NB4 (cell line): Measurements from ENCODE around the gene NKD1.

ENCODE experiments used
- DNase-seq: peaks from one replicate; pipeline ENCODE4 v3.0.0; 2010; ENCODE audit warnings: low read depth
- H3K4me3 ChIP-seq: one replicate; pipeline ENCODE4 v1.5.1; 2011; ENCODE audit warnings: mild to moderate bottlenecking, low read depth, low read length, moderate library complexity
- CTCF ChIP-seq: IDR thresholded peaks from one replicate; pipeline ENCODE4 v1.5.1; 2012; ENCODE audit warnings: low read depth, low read length
- MYC ChIP-seq: IDR thresholded peaks from 2 replicates; pipeline ENCODE4 v1.6.1; 2011; ENCODE audit warnings: low read depth, low read length
- POLR2A ChIP-seq: IDR thresholded peaks from 2 replicates; pipeline ENCODE4 v1.6.1; 2011; ENCODE audit warnings: mild to moderate bottlenecking; ENCODE audit not compliant: insufficient read length; ENCODE audit errors: extremely low read depth
- TF ChIP-seq, protein P1 (sequence below): IDR thresholded peaks from 2 replicates; pipeline ENCODE4 v1.6.1; 2011; ENCODE audit warnings: low read depth, low read length

Gene NKD1

GRCh38 chr16:50566014-50566962 is 18.1 kb downstream of the NKD1 start:
- DNase-seq = no peak
- no peak overlapping the region for H3K4me3 ChIP-seq
- TF ChIP-seq POLR2A (no peak), MYC (no peak), CTCF (no peak)
- TF ChIP-seq, protein P1, sequence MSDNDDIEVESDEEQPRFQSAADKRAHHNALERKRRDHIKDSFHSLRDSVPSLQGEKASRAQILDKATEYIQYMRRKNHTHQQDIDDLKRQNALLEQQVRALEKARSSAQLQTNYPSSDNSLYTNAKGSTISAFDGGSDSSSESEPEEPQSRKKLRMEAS = no peak

DNA sequence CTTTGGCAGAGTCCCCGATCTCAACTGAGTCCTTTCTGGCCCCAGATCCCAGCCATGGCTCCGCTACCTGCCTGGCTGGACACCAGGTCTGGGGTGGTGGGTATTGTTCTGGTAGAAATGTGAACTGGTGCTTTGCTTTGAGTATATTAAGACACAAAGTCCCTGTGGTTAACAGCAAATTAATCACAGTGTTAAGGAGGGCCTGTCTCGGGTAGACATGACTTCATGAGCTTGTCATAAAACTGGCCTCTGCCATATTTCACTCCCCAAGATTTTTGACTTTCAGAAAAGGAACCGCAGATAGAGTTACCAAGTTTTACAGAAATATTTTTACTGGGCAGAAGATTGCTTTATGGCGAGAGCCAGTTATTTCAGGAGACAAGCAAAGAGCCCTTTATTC is 19.5 kb downstream of the NKD1 start:
- TF ChIP-seq, protein P1 = no peak
- TF ChIP-seq POLR2A (no peak), MYC (no peak), CTCF (no peak)
- H3K4me3 ChIP-seq = no peak overlapping the region
- DNase-seq = peak; percentile 45

DNA sequence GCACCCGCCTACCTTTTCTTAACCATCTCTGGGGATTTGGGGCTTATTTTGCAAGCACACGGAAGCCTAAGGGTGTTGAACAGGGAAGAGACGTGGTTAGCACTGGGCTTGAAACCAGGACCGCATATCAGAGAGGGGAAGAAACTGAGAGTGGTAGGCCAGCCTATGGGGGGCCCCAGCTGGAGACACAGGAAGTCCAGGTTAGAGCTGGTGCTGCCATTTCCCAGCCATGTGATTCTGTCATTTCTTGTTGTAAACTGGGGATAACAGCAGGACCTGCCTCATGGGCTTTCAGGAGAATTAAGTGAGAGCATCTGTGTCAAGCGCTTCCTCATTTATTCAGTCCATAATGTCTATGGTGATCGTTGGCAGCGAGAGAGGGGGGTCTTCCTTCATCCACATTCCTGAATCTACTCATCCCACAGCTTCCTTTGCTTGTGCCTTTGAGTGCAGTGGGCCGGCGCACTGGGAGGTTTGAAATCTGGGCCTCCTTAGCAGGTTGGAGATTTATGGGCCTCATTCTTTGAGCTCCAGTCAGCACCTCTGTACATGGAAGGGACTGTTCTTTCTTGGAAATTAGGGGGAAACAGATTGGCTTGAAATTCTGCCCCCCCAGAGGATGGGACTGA is 20.1 kb downstream of the NKD1 start:
- TF ChIP-seq MYC = no peak
- TF ChIP-seq, protein P1 = peak; percentile 49; the same call in 1 of the 2 replicates
- H3K4me3 ChIP-seq = no peak overlapping the region
- peak; percentile 84 for DNase-seq

DNA sequence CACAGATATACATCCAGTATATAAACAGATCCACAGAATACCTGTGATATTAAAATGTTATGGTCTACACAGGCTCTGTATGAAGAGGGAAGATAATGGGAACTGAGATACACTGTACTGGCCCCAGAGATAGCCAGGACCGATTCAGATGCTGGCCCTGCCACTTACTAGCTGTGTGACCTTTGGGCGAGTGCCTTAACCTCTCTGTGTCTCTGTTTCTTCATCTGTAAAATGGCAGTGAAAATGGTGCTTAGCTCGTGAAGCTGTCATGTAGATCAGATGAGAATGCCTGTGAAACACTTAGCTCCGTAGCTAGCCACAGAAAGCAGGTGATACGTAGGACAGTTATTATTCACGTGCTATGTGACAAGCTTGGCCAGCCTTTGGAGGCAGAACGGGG is 22.2 kb downstream of the NKD1 start:
- no peak for TF ChIP-seq POLR2A
- TF ChIP-seq MYC = no peak
- TF ChIP-seq, protein P1 = no peak
- TF ChIP-seq CTCF = no peak
- DNase-seq = no peak
- no peak overlapping the region for H3K4me3 ChIP-seq

- TF ChIP-seq POLR2A = no peak
- TF ChIP-seq MYC = no peak
- no peak for TF ChIP-seq CTCF
- TF ChIP-seq, protein P1 = no peak
- no peak overlapping the region for H3K4me3 ChIP-seq
- DNase-seq = no peak
Measured at GRCh38 chr16:50570808-50571598, 22.8 kb downstream of the NKD1 start.

- no peak for DNase-seq
- TF ChIP-seq POLR2A = no peak
- TF ChIP-seq, protein P1 = no peak
- no peak for TF ChIP-seq CTCF
- TF ChIP-seq MYC = no peak
- H3K4me3 ChIP-seq = no peak overlapping the region
Measured at GRCh38 chr16:50571786-50572185, 23.6 kb downstream of the NKD1 start.
